HG03064 (cell line): ENCODE results near the gene DGKA.
A peak's percentile ranks its signal among the peaks of the same experiment; 100 is the strongest.
"Not testable (repeated sequence)": the region's sequence is repeated elsewhere in the genome, so short reads cannot be mapped to it uniquely, and the experiment has no call there.

Source experiments
- ATAC-seq: cut with Tn5 transposase; IDR thresholded peaks from one replicate; pipeline ENCODE4 v1.9.1; 2021; ENCODE audit warnings: low read depth; ENCODE audit not compliant: unreplicated experiment

DGKA gene

DNA sequence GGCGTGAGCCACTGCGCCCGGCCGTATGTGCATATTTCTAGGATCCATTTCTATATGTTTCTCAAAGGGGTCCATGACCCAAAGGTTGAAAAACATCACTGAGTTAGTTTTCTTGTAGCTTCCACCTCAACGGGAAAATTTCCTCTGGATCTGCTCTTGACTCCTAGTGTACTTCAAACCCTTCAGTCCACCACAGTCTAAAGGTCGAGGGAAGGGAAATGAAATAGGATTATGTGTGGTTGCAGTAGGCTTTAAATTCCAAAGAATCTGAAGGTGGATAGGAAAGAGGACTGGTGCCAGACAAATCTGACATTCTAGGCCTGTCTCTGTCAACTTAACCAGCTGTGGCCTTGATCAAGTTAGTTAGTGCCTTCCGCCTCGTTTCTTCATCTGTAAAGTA lies 64.4 kb downstream of the DGKA start:
- ATAC-seq: no peak

DNA sequence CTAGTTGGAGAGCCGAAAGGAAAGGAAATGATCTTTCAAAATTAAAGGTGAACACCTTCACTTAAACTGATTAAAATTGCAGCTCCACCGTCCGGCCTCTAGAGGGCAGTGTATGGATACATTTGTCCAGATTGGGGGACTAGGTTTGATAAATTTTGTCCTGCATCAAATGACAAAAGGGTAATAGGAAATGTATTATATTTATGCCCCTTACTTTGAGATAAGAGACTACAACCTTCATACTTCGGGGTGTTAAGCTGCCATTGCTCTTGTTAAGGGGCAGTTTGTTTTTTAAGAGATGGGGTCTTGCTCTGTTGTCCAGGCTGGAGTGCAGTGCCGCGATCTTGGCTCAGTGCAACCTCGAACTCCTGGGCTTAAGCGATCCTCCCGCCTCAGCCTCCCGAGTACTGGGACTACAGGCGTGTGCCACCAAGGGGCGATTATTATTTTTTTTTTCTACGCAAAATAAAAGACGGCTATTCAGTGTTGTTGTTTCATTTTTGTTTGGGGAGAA lies 65.3 kb downstream of the DGKA start:
- no peak for ATAC-seq

- peak; percentile 98 for ATAC-seq
These were observed 66.0 kb downstream of the DGKA start, which contains the start of gene SUOX for GRCh38 chr12:55996715-55997534. Gene SUOX (plus strand): TSS chr12:55997276. CDS start chr12:56002222, 4,946 bp downstream.

DNA sequence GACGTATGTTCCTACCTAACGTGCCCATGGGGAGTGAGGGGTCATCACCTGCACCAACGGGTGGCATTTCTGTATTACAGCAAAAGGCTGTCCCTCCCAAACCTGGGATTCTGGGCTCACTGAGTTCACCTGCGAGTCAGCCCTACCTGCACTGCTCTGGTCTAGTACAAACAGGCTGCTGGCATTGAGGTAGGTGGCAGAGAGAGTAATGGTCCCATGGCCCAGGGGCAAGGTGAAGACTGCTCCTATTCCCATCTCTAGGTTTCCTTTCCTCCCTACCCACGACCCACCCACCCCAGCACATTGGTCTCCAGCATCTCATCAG lies 66.5 kb downstream of the DGKA start:
- ATAC-seq: no peak

DNA sequence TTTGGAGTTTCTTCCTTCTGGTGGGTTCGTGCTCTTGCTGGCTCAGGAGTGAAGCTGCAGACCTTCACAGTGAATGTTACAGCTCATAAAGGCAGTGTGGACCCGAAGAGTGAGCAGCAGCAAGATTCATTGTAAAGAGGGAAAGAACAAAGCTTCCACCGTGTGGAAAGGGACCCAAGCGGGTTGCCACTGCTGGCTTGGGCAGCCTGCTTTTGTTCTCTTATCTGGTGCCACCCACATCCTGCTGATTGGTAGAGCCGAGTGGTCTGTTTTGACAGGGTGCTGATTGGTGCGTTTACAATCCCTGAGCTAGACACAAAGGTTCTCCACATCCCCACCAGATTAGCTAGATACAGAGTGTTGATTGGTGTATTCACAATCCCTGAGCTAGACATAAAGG lies 68.6 kb downstream of the DGKA start:
- ATAC-seq: not testable (repeated sequence)

DNA sequence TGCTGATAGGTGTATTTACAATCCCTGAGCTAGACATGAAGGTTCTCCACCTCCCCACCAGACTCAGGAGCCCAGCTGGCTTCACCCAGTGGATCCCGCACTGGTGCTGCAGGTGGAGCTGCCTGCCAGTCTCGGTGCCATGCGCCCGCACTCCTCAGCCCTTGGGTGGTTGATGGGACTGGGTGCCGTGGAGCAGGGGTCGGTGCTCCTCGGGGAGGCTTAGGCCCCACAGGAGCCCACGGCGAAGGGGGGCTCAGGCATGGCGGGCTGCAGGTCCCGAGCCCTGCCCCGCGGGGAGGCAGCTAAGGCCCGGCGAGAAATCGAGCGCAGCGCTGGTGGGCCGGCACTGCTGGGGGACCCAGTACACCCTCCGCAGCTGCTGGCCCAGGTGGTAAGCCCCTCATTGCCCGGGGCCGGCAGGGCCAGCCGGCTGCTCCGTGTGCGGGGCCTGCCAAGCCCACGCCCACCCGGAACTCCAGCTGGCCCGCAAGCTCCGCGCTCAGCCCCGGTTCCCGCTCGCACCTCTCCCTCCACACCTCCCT lies 69.1 kb downstream of the DGKA start:
- ATAC-seq: not testable (repeated sequence)

- no peak for ATAC-seq
These were observed 70.6 kb downstream of the DGKA start for GRCh38 chr12:56001487-56002100.

DNA sequence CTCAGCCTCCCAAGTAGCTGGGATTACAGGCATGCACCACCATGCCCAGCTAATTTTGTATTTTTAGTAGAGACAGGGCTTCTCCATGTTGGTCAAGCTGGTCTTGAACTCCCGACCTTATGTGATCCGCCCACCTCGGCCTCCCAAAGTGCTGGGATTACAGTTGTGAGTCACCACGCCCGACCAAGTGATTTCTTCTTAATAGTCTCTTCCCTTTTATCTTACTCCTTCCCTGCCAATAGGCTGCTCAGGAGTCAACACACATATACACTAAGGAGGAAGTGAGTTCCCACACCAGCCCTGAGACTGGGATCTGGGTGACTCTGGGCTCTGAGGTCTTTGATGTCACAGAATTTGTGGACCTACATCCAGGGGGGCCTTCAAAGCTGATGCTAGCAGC lies 72.4 kb downstream of the DGKA start:
- ATAC-seq: not testable (repeated sequence)
